Suprapubic skin (tissue), 4 donors: ENCODE measurements around the gene RBM33.

Experiments
- CTCF ChIP-seq, 2 donors: fragments of 200-600 bp in 1 of 2; fragments of 450-650 bp in 1 of 2; sonication (generic) in 1 of 2; IDR thresholded peaks; one replicate each; pipeline ENCODE4 v1.5.1; 2016 to 2019; ENCODE audit warnings: antibody characterized with exemption in 2 of 2, mild to moderate bottlenecking in 1 of 2, moderate library complexity in 1 of 2
- POLR2A ChIP-seq, 2 donors: fragments of 450-650 bp; IDR thresholded peaks; one replicate each; pipeline ENCODE4 v1.6.1; 2017; ENCODE audit warnings: antibody characterized with exemption in 2 of 2, mild to moderate bottlenecking in 2 of 2, moderate library complexity in 2 of 2
- POLR2AphosphoS5 ChIP-seq, 3 donors: sonication (generic); formaldehyde crosslinking; IDR thresholded peaks; one replicate each; pipeline ENCODE4 v1.6.1; 2017; ENCODE audit warnings: antibody characterized with exemption in 3 of 3

GRCh38 chr7:155775691-155776090 lies 131.2 kb downstream of the RBM33 start:
- TF ChIP-seq CTCF (IDR thresholded peaks at IDR 0.05) (no peak), POLR2AphosphoS5 (IDR thresholded peaks at IDR 0.05) (no peak), POLR2A (IDR thresholded peaks at IDR 0.05) (no peak)
